ENCODE data around the gene HSPA1A. TPM values are rescaled to one million over a fixed set of nuclear protein-coding genes. Genes with fewer than 3 reads are reported as not detected.

Gene HSPA1A
- total RNA-seq, 1 experiment from 2014 or later: 51.2 TPM

DNA sequence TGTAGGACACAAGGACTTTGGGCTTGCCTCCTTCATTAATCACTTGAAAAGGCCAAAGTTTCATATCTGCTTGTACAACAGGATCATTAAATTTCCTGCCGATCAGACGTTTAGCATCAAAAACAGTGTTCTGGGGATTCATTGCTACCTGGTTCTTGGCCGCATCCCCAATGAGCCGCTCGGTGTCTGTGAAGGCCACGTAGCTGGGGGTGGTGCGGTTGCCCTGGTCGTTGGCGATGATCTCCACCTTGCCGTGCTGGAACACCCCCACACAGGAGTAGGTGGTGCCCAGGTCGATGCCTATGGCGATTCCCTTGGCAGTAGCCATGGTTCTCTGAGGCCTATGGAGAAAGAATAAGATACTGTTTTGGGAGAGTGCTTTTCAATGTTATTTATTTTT, 3.7 kb upstream of the HSPA1A start:
- no peaks in the 10 kb centered on the region for H4K20me1 ChIP-seq (ENCODE audit: control insufficient read depth, insufficient read depth, insufficient read length)
- no peak overlapping the region for H3K27ac ChIP-seq (ENCODE audit: insufficient read length, low read depth, low read length)
- peak overlapping the region; percentile 28 for H4K91ac ChIP-seq (ENCODE audit: insufficient read length, low read depth, low read length)
- peaks cover 7 to 9% of the 10 kb centered on the region in 2 experiments for H3K4me1 Mint-ChIP-seq
- no peak overlapping the region for H3K56ac ChIP-seq (ENCODE audit: insufficient read length, low read depth, low read length)
- no peak overlapping the region for H3K9ac ChIP-seq (ENCODE audit: extremely low read depth, insufficient read length, low read length)
- no peak overlapping the region for H2BK5ac ChIP-seq (ENCODE audit: insufficient read length, low read length)
- H2BK20ac ChIP-seq (ENCODE audit: low read depth, low read length, poor library complexity, severe bottlenecking): no peak overlapping the region
- H4K5ac ChIP-seq (ENCODE audit: insufficient read length, low read depth, low read length): no peak overlapping the region
- no CpG with 5 or more reads among the region's 12 CpGs for WGBS (ENCODE audit: extremely low coverage, insufficient read length, low lambda C conversion rate)
- no peak overlapping the region for H2AFZ ChIP-seq (ENCODE audit: low read length)
- DNase-seq: no peak
- H3K9me3 Mint-ChIP-seq: peaks cover 3 to 4% of the 10 kb centered on the region in 2 experiments; a peak in 3 of 5 replicates
- H2BK120ac ChIP-seq (ENCODE audit: low read depth, low read length, poor library complexity, severe bottlenecking): no peak overlapping the region
- H3K18ac ChIP-seq (ENCODE audit: insufficient read length, low read depth, low read length): no peak overlapping the region
- no peak overlapping the region for H3T11ph ChIP-seq (ENCODE audit: low read length)
- H3K27ac Mint-ChIP-seq: no peak overlapping the region
- H2AK5ac ChIP-seq (ENCODE audit: insufficient read length, low read length): no peak overlapping the region
- peaks cover 0 to 3% (median 2%) of the 10 kb centered on the region in 3 experiments; a peak in 2 of 7 replicates for H3K36me3 Mint-ChIP-seq (ENCODE audit: insufficient read depth in 1 of 3, low read depth in 3 of 3)
- H3K79me1 ChIP-seq (ENCODE audit: insufficient read depth, low read depth, low read length, poor library complexity, severe bottlenecking): no peaks in the 10 kb centered on the region
- H2BK12ac ChIP-seq (ENCODE audit: insufficient read length, low read depth, low read length): no peak overlapping the region
- H4K8ac ChIP-seq (replicated peaks; ENCODE audit: insufficient read length, low read depth, low read length): no peak overlapping the region
- no peak overlapping the region for H3K4me2 ChIP-seq (ENCODE audit: insufficient read depth, insufficient read length, low read length)
- H3K4me1 ChIP-seq (ENCODE audit: insufficient read depth, low read length): no peaks in the 10 kb centered on the region
- H3K23ac ChIP-seq (ENCODE audit: insufficient read length, low read depth, low read length): no peak overlapping the region
- H2BK15ac ChIP-seq (ENCODE audit: low read depth, low read length): no peak overlapping the region
- H3K9me3 ChIP-seq (ENCODE audit: control insufficient read depth, low read depth, low read length): no peaks in the 10 kb centered on the region
- H3K4me3 Mint-ChIP-seq: no peak overlapping the region
- no peaks in the 10 kb centered on the region for H3K79me2 ChIP-seq (ENCODE audit: insufficient read depth, low read length)
- H3K14ac ChIP-seq (ENCODE audit: insufficient read depth, low read length): no peak overlapping the region
- H3K27me3 Mint-ChIP-seq (ENCODE audit: low read depth): 0 out of 2 replicates have a peak, but pooled peaks cover 2% of the 10 kb centered on the region
- peaks cover 5% of the 10 kb centered on the region for H3K23me2 ChIP-seq (ENCODE audit: insufficient read length, low read depth, low read length, poor library complexity, severe bottlenecking)
- no peak overlapping the region for H3K4ac ChIP-seq (ENCODE audit: low read depth, low read length)
- TF ChIP-seq CTCF (conservative IDR thresholded peaks at IDR 0.05): no peak
- H3K27me3 ChIP-seq (ENCODE audit: insufficient read depth, low read length): no peaks in the 10 kb centered on the region
